ENCODE measurements around the gene RABEP1. TPM values are rescaled to one million over a fixed set of nuclear protein-coding genes. Genes with fewer than 3 reads are reported as not detected.

Gene RABEP1
- polyA plus RNA-seq, 1 of the 3 experiments (the other 2 are of a cell fraction), result 9.7 TPM

- POLR2A ChIA-PET, result interaction anchor here (0.6 kb wide), 1 partner anchor 9 kb away, joined by 3 read pairs; the partner anchor contains the start of gene NUP88
- WGBS (ENCODE audit: low lambda C conversion rate), result 98% methylated on average over 7 of the region's 7 CpGs
- no peak overlapping the region for H3K27ac ChIP-seq (ENCODE audit: low read depth in 2 of 2, low read length in 1 of 2)
- peaks cover 32% of the 10 kb centered on the region for H3K79me2 ChIP-seq (ENCODE audit: insufficient read depth)
- H3K27me3 ChIP-seq (ENCODE audit: insufficient read depth), result no peaks in the 10 kb centered on the region
- no peaks in the 10 kb centered on the region for H3K9me2 ChIP-seq
- H3F3A ChIP-seq (replicated peaks; ENCODE audit: insufficient read depth), result peaks cover 15% of the 10 kb centered on the region
- TF ChIP-seq FOXM1 (IDR thresholded peaks at IDR 0.05; ENCODE audit: low read depth), result no peak
- DNase-seq, result no peak
- no peak overlapping the region for H2AFZ ChIP-seq (ENCODE audit: low read depth)
- peaks cover 71 to 77% of the 10 kb centered on the region in 2 experiments for H3K36me3 ChIP-seq (replicated peaks in 1 of 2; ENCODE audit: control insufficient read depth in 1 of 2, insufficient read depth in 2 of 2, low read length in 1 of 2)
- peaks cover 5% of the 10 kb centered on the region; the same call in 1 of the 2 replicates for H4K20me1 ChIP-seq (ENCODE audit: insufficient read depth)
- peaks cover 0 to 12% of the 10 kb centered on the region in 2 experiments; a peak in 2 of 4 replicates for H3K4me1 ChIP-seq (ENCODE audit: control insufficient read depth in 1 of 2, insufficient read depth in 2 of 2, low read depth in 1 of 2, low read length in 1 of 2)
- H3K4me2 ChIP-seq, result no peak overlapping the region
- CTCF ChIA-PET, result no interaction called here
- H3K9me3 ChIP-seq, result no peaks in the 10 kb centered on the region
- no peak overlapping the region for H3K9ac ChIP-seq
- H3K4me3 ChIP-seq (ENCODE audit: low read depth in 2 of 2, low read length in 1 of 2), result no peak overlapping the region
These were observed 128.6 kb downstream of the RABEP1 start for GRCh38 chr17:5410594-5411272.

GRCh38 chr17:5413682-5414081 is 131.6 kb downstream of the RABEP1 start:
- ChIA-PET CTCF (interaction anchor here (0.6 to 1.9 kb wide), 3 partner anchors 10 to 60 kb away, joined by 3 to 10 read pairs (median 3); partner anchors contain the start of gene C1QBP), POLR2A (no interaction called here)
- Histone ChIP-seq H4K20me1 (ENCODE audit: insufficient read depth) (peaks cover 5% of the 10 kb centered on the region; the same call in 1 of the 2 replicates), H3F3A (replicated peaks; ENCODE audit: insufficient read depth) (peaks cover 13% of the 10 kb centered on the region), H3K27ac (ENCODE audit: low read depth in 2 of 2, low read length in 1 of 2) (peak overlapping the region in 1 of 2 experiments; percentile 73; a peak in 2 of 4 replicates), H3K4me2 (0 out of 2 replicates have a peak overlapping the region, but pooled peaks have one; percentile 17), H3K27me3 (ENCODE audit: insufficient read depth) (no peaks in the 10 kb centered on the region), H3K9ac (no peak overlapping the region; the same call in 1 of the 2 replicates), H3K9me2 (no peaks in the 10 kb centered on the region), H2AFZ (ENCODE audit: low read depth) (no peak overlapping the region), H3K9me3 (no peaks in the 10 kb centered on the region), H3K4me1 (ENCODE audit: control insufficient read depth in 1 of 2, insufficient read depth in 2 of 2, low read depth in 1 of 2, low read length in 1 of 2) (peaks cover 0 to 12% of the 10 kb centered on the region in 2 experiments; a peak in 3 of 4 replicates), H3K36me3 (replicated peaks in 1 of 2; ENCODE audit: control insufficient read depth in 1 of 2, insufficient read depth in 2 of 2, low read length in 1 of 2) (peaks cover 48 to 66% of the 10 kb centered on the region in 2 experiments), H3K4me3 (ENCODE audit: low read depth in 2 of 2, low read length in 1 of 2) (no peak overlapping the region), H3K79me2 (ENCODE audit: insufficient read depth) (peaks cover 59% of the 10 kb centered on the region)
- no peak for TF ChIP-seq GABPA (IDR thresholded peaks at IDR 0.05; ENCODE audit: low read depth)
- peak; percentile 82; the same call in 1 of the 2 replicates for TF ChIP-seq FOSL2 (IDR thresholded peaks at IDR 0.05; ENCODE audit: borderline replicate concordance, low read depth)
- peak; percentile 64; the same call in 1 of the 2 replicates for TF ChIP-seq JUND (IDR thresholded peaks at IDR 0.05)
- 60% methylated on average over 4 of the region's 4 CpGs for WGBS (ENCODE audit: low lambda C conversion rate)
- no peak for DNase-seq

DNA sequence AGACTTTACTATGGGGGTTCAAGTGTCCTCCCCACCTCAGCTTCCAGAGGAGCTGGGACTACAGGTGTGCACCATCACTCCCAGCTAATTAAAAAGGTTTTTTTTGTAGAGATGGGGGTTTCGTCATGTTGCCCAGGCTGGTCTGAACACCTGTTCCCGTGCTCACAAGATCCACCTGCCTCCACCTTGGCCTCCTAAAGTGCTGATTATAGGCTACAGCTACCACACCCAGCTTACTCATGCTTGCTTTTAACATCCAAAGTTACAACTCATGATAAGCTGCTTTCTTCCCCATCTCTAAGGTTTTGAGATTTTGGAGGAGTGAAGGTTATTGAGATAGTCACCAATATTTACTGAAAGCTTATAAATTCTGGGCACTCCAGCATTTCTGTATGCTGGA is 134.8 kb downstream of the RABEP1 start:
- no peak overlapping the region for H3K9ac ChIP-seq
- peaks cover 69% of the 10 kb centered on the region for H3K79me2 ChIP-seq (ENCODE audit: insufficient read depth)
- H3K4me3 ChIP-seq (ENCODE audit: low read depth in 2 of 2, low read length in 1 of 2), result no peak overlapping the region
- no peaks in the 10 kb centered on the region for H3K27me3 ChIP-seq (ENCODE audit: insufficient read depth)
- H3K27ac ChIP-seq (ENCODE audit: low read depth in 2 of 2, low read length in 1 of 2), result no peak overlapping the region
- H3K9me2 ChIP-seq, result no peaks in the 10 kb centered on the region
- ChIA-PET CTCF (interaction anchor here (1.0 kb wide), 1 partner anchor 22 kb away, joined by 7 read pairs; the partner anchor contains the start of gene C1QBP), POLR2A (interaction anchor here (0.5 kb wide), 1 partner anchor 134 kb away, joined by 3 read pairs; no protein-coding TSS in a partner anchor)
- no peak overlapping the region for H3K4me2 ChIP-seq
- H3K4me1 ChIP-seq (ENCODE audit: control insufficient read depth in 1 of 2, insufficient read depth in 2 of 2, low read depth in 1 of 2, low read length in 1 of 2), result peaks cover 6 to 20% of the 10 kb centered on the region in 2 experiments
- 84% methylated on average over 2 of the region's 2 CpGs for WGBS (ENCODE audit: low lambda C conversion rate)
- peaks cover 19% of the 10 kb centered on the region for H3F3A ChIP-seq (replicated peaks; ENCODE audit: insufficient read depth)
- DNase-seq, result no peak
- peaks cover 28 to 45% of the 10 kb centered on the region in 2 experiments for H3K36me3 ChIP-seq (replicated peaks in 1 of 2; ENCODE audit: control insufficient read depth in 1 of 2, insufficient read depth in 2 of 2, low read length in 1 of 2)
- peaks cover 5% of the 10 kb centered on the region; the same call in 1 of the 2 replicates for H4K20me1 ChIP-seq (ENCODE audit: insufficient read depth)
- no peak overlapping the region for H2AFZ ChIP-seq (ENCODE audit: low read depth)
- H3K9me3 ChIP-seq, result no peaks in the 10 kb centered on the region
- TF ChIP-seq USF1 (IDR thresholded peaks at IDR 0.05; ENCODE audit: borderline replicate concordance, low read depth), result no peak
- TF ChIP-seq GABPA (IDR thresholded peaks at IDR 0.05; ENCODE audit: low read depth), result no peak
- TF ChIP-seq, protein P1, sequence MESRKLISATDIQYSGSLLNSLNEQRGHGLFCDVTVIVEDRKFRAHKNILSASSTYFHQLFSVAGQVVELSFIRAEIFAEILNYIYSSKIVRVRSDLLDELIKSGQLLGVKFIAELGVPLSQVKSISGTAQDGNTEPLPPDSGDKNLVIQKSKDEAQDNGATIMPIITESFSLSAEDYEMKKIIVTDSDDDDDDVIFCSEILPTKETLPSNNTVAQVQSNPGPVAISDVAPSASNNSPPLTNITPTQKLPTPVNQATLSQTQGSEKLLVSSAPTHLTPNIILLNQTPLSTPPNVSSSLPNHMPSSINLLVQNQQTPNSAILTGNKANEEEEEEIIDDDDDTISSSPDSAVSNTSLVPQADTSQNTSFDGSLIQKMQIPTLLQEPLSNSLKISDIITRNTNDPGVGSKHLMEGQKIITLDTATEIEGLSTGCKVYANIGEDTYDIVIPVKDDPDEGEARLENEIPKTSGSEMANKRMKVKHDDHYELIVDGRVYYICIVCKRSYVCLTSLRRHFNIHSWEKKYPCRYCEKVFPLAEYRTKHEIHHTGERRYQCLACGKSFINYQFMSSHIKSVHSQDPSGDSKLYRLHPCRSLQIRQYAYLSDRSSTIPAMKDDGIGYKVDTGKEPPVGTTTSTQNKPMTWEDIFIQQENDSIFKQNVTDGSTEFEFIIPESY (IDR thresholded peaks at IDR 0.05; ENCODE audit: borderline replicate concordance, low read depth), result no peak
- TF ChIP-seq RFX5 (IDR thresholded peaks at IDR 0.05; ENCODE audit: low read length), result no peak
- no peak for TF ChIP-seq SIN3A (IDR thresholded peaks at IDR 0.05; ENCODE audit: borderline replicate concordance, low read depth, low read length)
- TF ChIP-seq FOXM1 (IDR thresholded peaks at IDR 0.05; ENCODE audit: low read depth), result no peak
- TF ChIP-seq CTCF (IDR thresholded peaks at IDR 0.05), result no peak
- TF ChIP-seq FOSL2 (IDR thresholded peaks at IDR 0.05; ENCODE audit: borderline replicate concordance, low read depth), result no peak
- TF ChIP-seq CHD2 (IDR thresholded peaks at IDR 0.05; ENCODE audit: low read length, partially characterized antibody), result no peak
- no peak for TF ChIP-seq NFIC (IDR thresholded peaks at IDR 0.05; ENCODE audit: borderline replicate concordance)
- no peak for TF ChIP-seq ELF1 (IDR thresholded peaks at IDR 0.05)
- no peak for TF ChIP-seq TCF12 (IDR thresholded peaks at IDR 0.05)
- no peak for TF ChIP-seq MAX (IDR thresholded peaks at IDR 0.05; ENCODE audit: low read depth)
